Ovary (tissue), 9 donors: ENCODE data around the gene CCDC32. TPM values are rescaled to one million over a fixed set of nuclear protein-coding genes. Genes with fewer than 3 reads are reported as not detected.

Source experiments
- DNase-seq, 5 donors: peaks; one replicate each; pipeline ENCODE4 v3.0.0-alpha.2; 2019 to 2020
- H3K27ac ChIP-seq, 2 donors: fragments of 200-600 bp; one replicate each; pipeline versions ENCODE4 v1.5.1 to v1.8.0; 2019 to 2022
- H3K27me3 ChIP-seq: fragments of 200-600 bp; one replicate; pipeline ENCODE4 v1.8.0; 2022
- H3K36me3 ChIP-seq: fragments of 200-600 bp; sonication (generic); one replicate; pipeline ENCODE4 v1.5.1; 2019
- H3K4me1 ChIP-seq: one replicate; pipeline ENCODE4 v1.8.1; 2013; ENCODE audit warnings: mild to moderate bottlenecking, moderate library complexity; ENCODE audit not compliant: insufficient read depth
- H3K4me3 ChIP-seq: fragments of 200-600 bp; sonication (generic); one replicate; pipeline ENCODE4 v1.5.1; 2017
- H3K9me3 ChIP-seq, 2 donors: fragments of 200-600 bp in 1 of 2; sonication (generic) in 1 of 2; one replicate each; pipeline versions ENCODE4 v1.5.1 to v1.8.1; 2013 to 2019; ENCODE audit warnings: mild to moderate bottlenecking in 1 of 2, moderate library complexity in 1 of 2
- EP300 ChIP-seq: sonication (generic); formaldehyde crosslinking; IDR thresholded peaks from one replicate; pipeline ENCODE4 v1.6.1; 2017; ENCODE audit warnings: antibody characterized with exemption
- POLR2A ChIP-seq: fragments of 450-650 bp; IDR thresholded peaks from one replicate; pipeline ENCODE4 v1.6.1; 2017; ENCODE audit warnings: antibody characterized with exemption, mild to moderate bottlenecking, moderate library complexity
- WGBS, 3 donors: extraction: QIAGEN DNeasy Blood & Tissue Kit in 1 of 3; methylation state at CpG; one replicate each; pipeline versions ENCODE4 v1.1.5 to v1.1.7; 2013 to 2017; 5-methylcytosine and 5-hydroxymethylcytosine counted together
- intact Hi-C, 4 donors: fragments of 100-400 bp; cut with DNase I; formaldehyde crosslinking; loops; one replicate each; pipeline versions ENCODE4 v1.11.0 to v1.15.1; 2022 to 2023
- polyA plus RNA-seq, 2 donors: library from polyadenylated mRNA; stranded (reverse); fragments of 200-250 nt in 1 of 2; fragments of 350-450 nt in 1 of 2; fragmentation: Illumina TruSeq in 1 of 2; extraction: RNeasy Lipid Tissue Mini Kit (QIAGEN cat#74804) in 1 of 2; gene quantifications; one replicate each; pipeline ENCODE4 v1.2.3, GENCODE V29; 2013 to 2014
- total RNA-seq, 7 donors: library from RNA; depleted of rRNA in 2 of 7; stranded (reverse); fragments of >200 nt in 2 of 7; fragmentation: NEBNext Ultra II Directional in 3 of 7; extraction: Animal tissue kit (Norgen Biotek cat#: 25700) in 3 of 7; gene quantifications; one replicate each; pipeline versions ENCODE4 v1.1.0 to v1.2.4, GENCODE V29; 2016 to 2023
- TF ChIP-seq, protein P1 (sequence below), 3 donors: fragments of 450-650 bp in 2 of 3; fragments of 200-600 bp in 1 of 3; IDR thresholded peaks; one replicate each; pipeline versions ENCODE4 v1.5.1 to v1.8.0; 2016 to 2022; ENCODE audit warnings: antibody characterized with exemption in 3 of 3, mild to moderate bottlenecking in 1 of 3
- donor health status: DM: no; HTN: no; CAD: no; lungs with moderate emphysema.
- donor health status: DM: no; HTN: no; CAD: no.
- donor health status: Bipolar disorder and iron deficiency.
- donor health status: DM: yes; HTN: yes; CAD: no.
- donor health status: DM: no; HTN: no; CAD: no.
- donor health status: DM: yes; HTN: yes; CAD: no.

The CCDC32 gene
- total and polyA plus RNA-seq, 9 donors: 21.0 to 57.6 (median 31.0) TPM

DNA sequence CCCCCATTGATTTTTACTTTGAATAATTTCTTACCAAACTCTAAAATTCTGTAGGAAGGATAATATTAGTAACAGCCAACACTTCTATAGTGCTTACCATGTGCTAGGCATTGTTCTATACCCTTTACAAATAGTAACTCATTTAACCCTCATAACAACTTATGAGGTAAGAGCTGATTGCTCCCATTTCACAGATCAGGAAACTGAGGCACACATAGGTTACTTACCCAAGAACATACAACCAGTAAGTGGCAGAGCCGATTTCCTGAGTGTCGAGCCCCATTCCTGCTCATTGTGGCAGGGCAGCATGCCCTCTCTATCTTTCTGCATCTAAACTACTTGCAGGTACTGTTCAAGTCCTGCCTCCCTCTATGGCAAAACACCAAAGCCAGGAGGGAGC, 9.0 kb downstream of the CCDC32 start:
- H3K4me1 ChIP-seq: no peaks in the 10 kb centered on the region
- DNase-seq: no peak
- TF ChIP-seq POLR2A (no peak), EP300 (no peak)
- TF ChIP-seq, protein P1, sequence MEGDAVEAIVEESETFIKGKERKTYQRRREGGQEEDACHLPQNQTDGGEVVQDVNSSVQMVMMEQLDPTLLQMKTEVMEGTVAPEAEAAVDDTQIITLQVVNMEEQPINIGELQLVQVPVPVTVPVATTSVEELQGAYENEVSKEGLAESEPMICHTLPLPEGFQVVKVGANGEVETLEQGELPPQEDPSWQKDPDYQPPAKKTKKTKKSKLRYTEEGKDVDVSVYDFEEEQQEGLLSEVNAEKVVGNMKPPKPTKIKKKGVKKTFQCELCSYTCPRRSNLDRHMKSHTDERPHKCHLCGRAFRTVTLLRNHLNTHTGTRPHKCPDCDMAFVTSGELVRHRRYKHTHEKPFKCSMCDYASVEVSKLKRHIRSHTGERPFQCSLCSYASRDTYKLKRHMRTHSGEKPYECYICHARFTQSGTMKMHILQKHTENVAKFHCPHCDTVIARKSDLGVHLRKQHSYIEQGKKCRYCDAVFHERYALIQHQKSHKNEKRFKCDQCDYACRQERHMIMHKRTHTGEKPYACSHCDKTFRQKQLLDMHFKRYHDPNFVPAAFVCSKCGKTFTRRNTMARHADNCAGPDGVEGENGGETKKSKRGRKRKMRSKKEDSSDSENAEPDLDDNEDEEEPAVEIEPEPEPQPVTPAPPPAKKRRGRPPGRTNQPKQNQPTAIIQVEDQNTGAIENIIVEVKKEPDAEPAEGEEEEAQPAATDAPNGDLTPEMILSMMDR (IDR thresholded peaks at IDR 0.05): no peak
- H3K4me3 ChIP-seq: no peak overlapping the region
- H3K9me3 ChIP-seq: no peaks in the 10 kb centered on the region
- intact Hi-C loops: no loop called here
- H3K27me3 ChIP-seq: no peaks in the 10 kb centered on the region
- WGBS, 3 donors: 92 to 96% (median 94%) methylated on average over 2 of the region's 2 CpGs
- H3K27ac ChIP-seq: no peak overlapping the region
- H3K36me3 ChIP-seq: no peaks in the 10 kb centered on the region

GRCh38 chr15:40554161-40554525, 10.7 kb downstream of the CCDC32 start:
- no peaks in the 10 kb centered on the region for H3K27me3 ChIP-seq
- no peaks in the 10 kb centered on the region for H3K36me3 ChIP-seq
- no peak overlapping the region for H3K27ac ChIP-seq
- no peaks in the 10 kb centered on the region for H3K9me3 ChIP-seq
- intact Hi-C loops: no loop called here
- H3K4me3 ChIP-seq: no peak overlapping the region
- H3K4me1 ChIP-seq: no peaks in the 10 kb centered on the region
- no peak for DNase-seq
- TF ChIP-seq EP300 (no peak), POLR2A (no peak)
- TF ChIP-seq, protein P1 (IDR thresholded peaks at IDR 0.05): no peak
- 55 to 94% (median 80%) methylated on average over 4 of the region's 4 CpGs for WGBS, 3 donors

DNA sequence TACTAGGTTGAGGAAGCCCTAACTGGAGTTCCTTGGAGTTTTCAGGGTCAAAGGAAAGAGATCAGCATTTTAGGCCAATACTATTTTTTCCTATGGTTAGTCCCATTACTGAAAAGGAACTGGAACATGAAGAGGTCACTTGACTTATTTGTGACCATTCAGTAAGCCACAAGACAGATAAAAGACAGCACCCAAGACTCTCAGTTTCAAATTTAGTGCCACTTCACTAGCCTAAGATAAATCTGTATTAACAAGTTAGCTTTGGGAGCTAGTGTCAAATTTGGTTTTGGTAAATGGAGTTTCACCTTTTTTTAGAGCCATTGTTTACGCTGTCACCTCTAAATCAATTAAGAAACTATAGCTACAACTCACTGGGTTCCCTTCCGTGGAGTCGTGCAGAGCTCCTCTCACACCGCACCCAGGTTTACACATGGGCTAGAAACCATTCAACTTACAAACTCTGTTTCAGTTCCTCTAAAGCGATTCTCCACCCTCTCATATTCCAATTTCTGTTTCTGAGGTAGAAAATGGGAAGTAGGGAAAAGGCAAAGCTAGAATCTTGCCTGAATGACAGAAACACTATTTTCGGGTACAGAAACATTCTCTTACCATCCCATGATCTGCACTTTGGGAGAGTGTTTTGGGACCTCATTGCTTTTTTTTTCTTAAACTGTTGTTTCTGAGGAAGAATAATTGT, 14.4 kb downstream of the CCDC32 start:
- Histone ChIP-seq H3K36me3 (no peaks in the 10 kb centered on the region), H3K4me3 (no peak overlapping the region), H3K4me1 (no peaks in the 10 kb centered on the region), H3K27ac (no peak overlapping the region), H3K9me3 (no peaks in the 10 kb centered on the region), H3K27me3 (no peaks in the 10 kb centered on the region)
- WGBS, 3 donors: 91 to 97% (median 95%) methylated on average over 6 of the region's 6 CpGs
- TF ChIP-seq EP300 (no peak), POLR2A (no peak)
- TF ChIP-seq, protein P1 (IDR thresholded peaks at IDR 0.05): no peak
- no peak for DNase-seq
- intact Hi-C loops: no loop called here

DNA sequence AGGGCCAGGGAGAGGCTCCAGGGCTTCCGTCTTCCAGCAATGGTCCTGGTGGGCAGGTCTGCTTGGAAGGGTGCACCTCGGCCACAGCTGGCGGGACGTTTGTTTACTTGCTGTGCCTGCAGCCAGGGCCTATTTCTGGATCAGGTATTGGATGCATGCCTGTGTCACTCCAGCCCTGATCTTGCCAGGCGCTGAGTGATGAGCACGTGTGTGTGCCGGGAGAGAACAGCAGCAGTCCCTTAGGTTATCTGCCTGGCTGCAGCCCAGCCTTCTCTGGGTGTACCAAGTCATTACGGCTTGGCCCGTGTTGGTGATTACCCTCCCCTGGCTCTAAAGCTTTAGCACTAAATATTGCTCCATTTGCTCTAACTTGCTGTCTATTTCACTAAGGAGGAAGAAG, 14.9 kb downstream of the CCDC32 start:
- H3K4me1 ChIP-seq: no peaks in the 10 kb centered on the region
- no peak overlapping the region for H3K4me3 ChIP-seq
- TF ChIP-seq, protein P1 (IDR thresholded peaks at IDR 0.05): no peak
- TF ChIP-seq POLR2A (no peak), EP300 (no peak)
- no peak for DNase-seq
- intact Hi-C loops: no loop called here
- no peaks in the 10 kb centered on the region for H3K36me3 ChIP-seq
- no peak overlapping the region for H3K27ac ChIP-seq
- H3K9me3 ChIP-seq: no peaks in the 10 kb centered on the region
- 66 to 67% (median 66%) methylated on average over 9 of the region's 9 CpGs for WGBS, 3 donors
- no peaks in the 10 kb centered on the region for H3K27me3 ChIP-seq
